Adrenal gland (tissue), 19 donors: ENCODE measurements around the gene TMEM47. TPM values are rescaled to one million over a fixed set of nuclear protein-coding genes. Genes with fewer than 3 reads are reported as not detected.

ENCODE experiments used
- DNase-seq, 7 donors: peaks; one replicate each; pipeline ENCODE4 v3.0.0-alpha.2; 2019 to 2020
- H3K27ac ChIP-seq, 5 donors: fragments of 200-600 bp; sonication (generic) in 4 of 5; 1 replicate in 3 of 5; 2 replicates in 2 of 5; pipeline versions ENCODE4 v1.5.1 to v1.8.0; 2016 to 2020; ENCODE audit warnings: mild to moderate bottlenecking in 1 of 5
- H3K27me3 ChIP-seq: fragments of 200-600 bp; 2 replicates; pipeline ENCODE4 v1.8.0; 2021
- H3K36me3 ChIP-seq, 2 donors: fragments of 200-600 bp; replicated peaks in 1 of 2; 1 replicate in 1 of 2; 2 replicates in 1 of 2; pipeline versions ENCODE4 v1.5.1 to v1.8.0; 2018 to 2022
- H3K4me1 ChIP-seq, 2 donors: fragments of 200-600 bp; replicated peaks in 1 of 2; 1 replicate in 1 of 2; 2 replicates in 1 of 2; pipeline versions ENCODE4 v1.5.1 to v1.8.0; 2018 to 2021
- H3K4me3 ChIP-seq, 4 donors: fragments of 200-600 bp; sonication (generic) in 3 of 4; one replicate each; pipeline ENCODE4 v1.5.1; 2016 to 2018
- H3K9me3 ChIP-seq, 3 donors: fragments of 200-600 bp; sonication (generic) in 1 of 3; replicated peaks in 1 of 3; 1 replicate in 2 of 3; 2 replicates in 1 of 3; pipeline versions ENCODE4 v1.5.1 to v1.8.0; 2016 to 2021
- POLR2A ChIP-seq, 2 donors: fragments of 450-650 bp; IDR thresholded peaks; one replicate each; pipeline ENCODE4 v1.6.1; 2017; ENCODE audit warnings: antibody characterized with exemption in 2 of 2, mild to moderate bottlenecking in 2 of 2, moderate library complexity in 1 of 2
- WGBS, 4 donors: extraction: QIAGEN DNeasy Blood & Tissue Kit in 2 of 4; methylation state at CpG; one replicate each; pipeline versions ENCODE4 v1.1.5 to v1.1.7; 2013 to 2017; 5-methylcytosine and 5-hydroxymethylcytosine counted together
- intact Hi-C, 2 donors: fragments of 100-400 bp; cut with DNase I; formaldehyde crosslinking; loops; one replicate each; pipeline versions ENCODE4 v1.14.1 to v1.15.0; 2022 to 2023
- long read RNA-seq, 10 donors: library from polyadenylated mRNA in 3 of 10; unstranded in 2 of 10; stranded (forward) in 1 of 10; transcript quantifications; one replicate each; pipeline ENCODE4 v2.0.0 and lab custom pipeline, GENCODE V29; 2021 to 2026
- polyA plus RNA-seq, 3 donors: library from polyadenylated mRNA; stranded (reverse); fragments of 200-250 nt in 2 of 3; fragments of 350-450 nt in 1 of 3; fragmentation: Illumina TruSeq in 1 of 3; extraction: RNeasy Lipid Tissue Mini Kit (QIAGEN cat#74804) in 1 of 3; gene quantifications; one replicate each; pipeline ENCODE4 v1.2.3, GENCODE V29; 2013 to 2014
- total RNA-seq, 9 donors: library from RNA; depleted of rRNA in 4 of 9; stranded (reverse); fragments of >200 nt in 4 of 9; fragments of 120-200 nt in 1 of 9; fragmentation: NEBNext Ultra II Directional in 1 of 9; extraction: Animal tissue kit (Norgen Biotek cat#: 25700) in 1 of 9; gene quantifications; one replicate each; pipeline versions ENCODE4 v1.1.0 to v1.2.4, GENCODE V29; 2013 to 2023
- TF ChIP-seq, protein P1 (sequence below), 6 experiments: fragments of 450-650 bp in 4 of 6; fragments of 200-600 bp in 2 of 6; sonication (generic) in 1 of 6; IDR thresholded peaks; 1 replicate in 5 of 6; 2 replicates in 1 of 6; pipeline versions ENCODE4 v1.5.1 to v1.8.0; 2016 to 2021; ENCODE audit warnings: antibody characterized with exemption in 6 of 6, mild to moderate bottlenecking in 2 of 6, moderate library complexity in 1 of 6
- donor health status: healthy with polysubstance abuse.
- donor health status: Bipolar disorder and iron deficiency.
- donor health status: DM: yes; HTN: yes; CAD: no.
- donor health status: DM: no; HTN: no; CAD: no.
- donor health status: DM: no; HTN: no; CAD: no.
- donor health status: DM: yes; HTN: yes; CAD: no.

TMEM47 gene
- total RNA-seq (10 to 100 TPM; 14.1 to 97.5 (median 28.3) TPM), polyA plus RNA-seq (10 to 100 TPM in 1 of 3 donors, 1 to 10 TPM in 2; 3.6 to 22.7 (median 9.0) TPM)
- long read RNA-seq, donor 1, full-length matches to known transcripts = 11 of 11 reads
- long read RNA-seq, donor 1, partial matches to known transcripts = 0 of 11 reads
- long read RNA-seq, donor 1, other reads (novel, unspliced or antisense) = 0 of 11 reads
- long read RNA-seq, donor 2, full-length matches to known transcripts = 5 of 29 reads
- long read RNA-seq, donor 2, partial matches to known transcripts = 24 of 29 reads
- long read RNA-seq, donor 2, other reads (novel, unspliced or antisense) = 0 of 29 reads
- long read RNA-seq, donor 3, full-length matches to known transcripts = 16 of 16 reads
- long read RNA-seq, donor 3, partial matches to known transcripts = 0 of 16 reads
- long read RNA-seq, donor 3, other reads (novel, unspliced or antisense) = 0 of 16 reads
- long read RNA-seq, donor 4 = 0 reads
- long read RNA-seq, donor 5, full-length matches to known transcripts = 72 of 77 reads
- long read RNA-seq, donor 5, partial matches to known transcripts = 0 of 77 reads
- long read RNA-seq, donor 5, other reads (novel, unspliced or antisense) = 5 of 77 reads
- long read RNA-seq, donor 6, partial matches to known transcripts = 0 of 3 reads
- long read RNA-seq, donor 6, other reads (novel, unspliced or antisense) = 3 of 3 reads
- long read RNA-seq, donor 7, full-length matches to known transcripts = 3 of 3 reads
- long read RNA-seq, donor 7, partial matches to known transcripts = 0 of 3 reads
- long read RNA-seq, donor 7, other reads (novel, unspliced or antisense) = 0 of 3 reads
- long read RNA-seq, donor 8, full-length matches to known transcripts = 22 of 22 reads
- long read RNA-seq, donor 8, partial matches to known transcripts = 0 of 22 reads
- long read RNA-seq, donor 8, other reads (novel, unspliced or antisense) = 0 of 22 reads
- long read RNA-seq, donor 9, full-length matches to known transcripts = 11 of 11 reads
- long read RNA-seq, donor 9, partial matches to known transcripts = 0 of 11 reads
- long read RNA-seq, donor 9, other reads (novel, unspliced or antisense) = 0 of 11 reads
- long read RNA-seq, donor 10, full-length matches to known transcripts = 5 of 5 reads
- long read RNA-seq, donor 10, partial matches to known transcripts = 0 of 5 reads
- long read RNA-seq, donor 10, other reads (novel, unspliced or antisense) = 0 of 5 reads

DNA sequence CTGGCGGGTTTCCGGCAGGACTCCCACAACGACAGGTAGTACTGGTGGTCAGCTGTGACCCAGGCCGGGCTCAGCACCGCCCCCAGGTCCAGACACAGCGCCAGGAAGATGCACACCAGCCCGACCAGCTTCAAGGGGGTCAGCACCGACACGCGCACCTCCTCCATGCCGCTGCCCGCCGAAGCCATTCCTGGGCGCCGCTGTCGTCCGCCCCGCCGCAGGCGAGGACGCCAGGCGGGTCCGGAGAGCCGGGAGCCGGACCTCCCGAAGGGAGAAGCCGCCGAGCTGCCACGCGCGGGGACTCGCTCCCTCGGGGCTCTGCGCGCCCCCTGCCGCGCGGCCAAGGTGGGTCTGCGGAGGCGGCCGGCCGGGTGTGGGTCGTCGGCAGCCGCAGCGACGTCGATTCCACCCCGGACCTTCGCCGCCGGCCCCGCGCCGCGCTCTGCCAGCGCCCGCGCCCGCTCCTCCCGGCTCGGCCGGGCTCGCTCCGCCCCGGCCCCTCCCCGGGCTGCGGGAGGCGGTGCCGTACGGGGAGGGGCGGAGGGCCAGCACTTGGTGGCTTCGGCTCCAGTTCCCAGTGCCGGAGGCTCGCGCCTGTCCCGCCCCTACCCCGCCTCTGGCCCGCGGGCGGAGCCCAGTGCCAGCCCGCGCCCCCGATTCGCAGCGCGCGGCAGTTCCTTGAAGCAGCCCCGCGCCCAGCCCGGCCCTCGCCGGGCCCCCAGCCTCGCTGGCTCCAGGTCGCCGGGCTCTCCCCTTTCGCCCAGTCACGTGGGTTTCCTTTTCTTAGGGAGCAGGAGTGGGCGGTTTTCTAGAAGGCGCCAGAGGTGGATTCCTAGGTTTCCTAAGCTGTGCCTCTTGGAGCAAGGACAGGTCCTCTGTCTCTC is at the start of gene TMEM47:
Gene TMEM47 (minus strand): TSS at position 444 of the 884 bp plus-strand sequence. CDS start 256 bp downstream, at position 188.
- Histone ChIP-seq H3K4me3 (peak within 1 kb of the TSS in 3 of 4 donors; percentile 33 to 63 (median 33)), H3K4me1 (no peaks in the 10 kb centered on the region), H3K9me3 (no peaks in the 10 kb centered on the region), H3K36me3 (no peaks in the 10 kb centered on the region), H3K27ac (peak within 1 kb of the TSS in 4 of 5 donors; percentile 51 to 76 (median 63)), H3K27me3 (peaks cover 9% of the 10 kb centered on the region)
- TF ChIP-seq, protein P1, sequence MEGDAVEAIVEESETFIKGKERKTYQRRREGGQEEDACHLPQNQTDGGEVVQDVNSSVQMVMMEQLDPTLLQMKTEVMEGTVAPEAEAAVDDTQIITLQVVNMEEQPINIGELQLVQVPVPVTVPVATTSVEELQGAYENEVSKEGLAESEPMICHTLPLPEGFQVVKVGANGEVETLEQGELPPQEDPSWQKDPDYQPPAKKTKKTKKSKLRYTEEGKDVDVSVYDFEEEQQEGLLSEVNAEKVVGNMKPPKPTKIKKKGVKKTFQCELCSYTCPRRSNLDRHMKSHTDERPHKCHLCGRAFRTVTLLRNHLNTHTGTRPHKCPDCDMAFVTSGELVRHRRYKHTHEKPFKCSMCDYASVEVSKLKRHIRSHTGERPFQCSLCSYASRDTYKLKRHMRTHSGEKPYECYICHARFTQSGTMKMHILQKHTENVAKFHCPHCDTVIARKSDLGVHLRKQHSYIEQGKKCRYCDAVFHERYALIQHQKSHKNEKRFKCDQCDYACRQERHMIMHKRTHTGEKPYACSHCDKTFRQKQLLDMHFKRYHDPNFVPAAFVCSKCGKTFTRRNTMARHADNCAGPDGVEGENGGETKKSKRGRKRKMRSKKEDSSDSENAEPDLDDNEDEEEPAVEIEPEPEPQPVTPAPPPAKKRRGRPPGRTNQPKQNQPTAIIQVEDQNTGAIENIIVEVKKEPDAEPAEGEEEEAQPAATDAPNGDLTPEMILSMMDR (IDR thresholded peaks at IDR 0.05) = peak in 1 of 6 experiments; percentile 19
- peak; percentile 67 to 83 for TF ChIP-seq POLR2A (IDR thresholded peaks at IDR 0.05)
- intact Hi-C loops = no loop called here
- 0 to 46% (median 10%) methylated on average over 2 to 99 of the region's 100 CpGs for whole genome bisulfite sequencing, 4 donors
- DNase-seq = peak; percentile 68 to 79 (median 75)

DNA sequence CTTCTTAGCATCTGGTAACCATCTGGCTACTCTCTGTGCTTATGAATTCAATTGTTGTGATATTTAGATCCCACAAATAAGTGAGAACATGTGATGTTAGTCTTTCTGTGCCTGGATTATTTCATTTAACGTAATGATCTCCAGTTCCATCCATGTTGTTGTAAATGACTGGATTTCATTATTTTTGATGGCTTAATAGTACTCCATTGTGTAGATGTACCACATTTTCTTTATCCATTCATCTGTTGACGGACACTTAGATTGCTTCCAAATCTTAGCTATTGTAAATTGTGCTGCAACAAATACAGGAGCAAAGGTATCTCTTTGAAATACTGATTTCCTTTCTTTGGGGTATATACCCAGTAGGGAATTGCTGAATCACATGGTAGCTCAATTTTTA is 30.0 kb upstream of the TMEM47 start:
- Histone ChIP-seq H3K36me3 (no peaks in the 10 kb centered on the region), H3K27me3 (no peaks in the 10 kb centered on the region), H3K4me1 (no peaks in the 10 kb centered on the region), H3K27ac (no peak overlapping the region), H3K9me3 (no peaks in the 10 kb centered on the region), H3K4me3 (no peak overlapping the region)
- intact Hi-C loops = no loop called here
- 49 to 68% (median 56%) methylated on average over 2 of the region's 2 CpGs for WGBS, 4 donors
- no peak for TF ChIP-seq POLR2A (IDR thresholded peaks at IDR 0.05)
- TF ChIP-seq, protein P1 (IDR thresholded peaks at IDR 0.05) = no peak
- DNase-seq = no peak

DNA sequence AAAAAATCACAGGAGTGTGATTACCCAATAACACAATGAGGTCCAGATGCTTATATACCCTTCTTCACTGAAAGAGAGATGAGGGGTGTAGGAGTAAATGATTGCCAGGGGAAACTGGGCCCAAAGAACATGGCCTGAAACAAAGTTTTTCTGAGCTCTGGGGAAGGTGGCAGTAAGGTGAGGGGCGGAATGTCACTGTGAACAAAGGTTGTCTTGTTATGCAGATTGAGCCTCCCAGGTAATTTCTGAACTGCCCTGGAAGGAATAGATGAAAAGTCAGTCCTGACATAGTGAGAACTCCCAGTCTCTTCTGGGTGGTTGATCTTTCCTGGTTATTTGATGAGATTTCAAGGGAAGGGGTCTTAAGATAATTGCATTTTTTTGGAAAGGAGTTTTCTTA is 2.5 kb upstream of the TMEM47 start:
- intact Hi-C loops = no loop called here
- WGBS, 4 donors = 55 to 100% (median 74%) methylated on average over 1 of the region's 1 CpG

More for the DNA sequence above, 2.5 kb upstream of the TMEM47 start:
- no peaks in the 10 kb centered on the region for H3K9me3 ChIP-seq
- H3K27me3 ChIP-seq = peaks cover 11% of the 10 kb centered on the region
- H3K36me3 ChIP-seq = no peaks in the 10 kb centered on the region
- DNase-seq = no peak
- H3K4me3 ChIP-seq = no peak overlapping the region
- no peak for TF ChIP-seq POLR2A (IDR thresholded peaks at IDR 0.05)
- TF ChIP-seq, protein P1 (IDR thresholded peaks at IDR 0.05) = no peak
- no peaks in the 10 kb centered on the region for H3K4me1 ChIP-seq
- no peak overlapping the region for H3K27ac ChIP-seq
